HCEC 1CT (cell line): ENCODE measurements around the gene GHRHR.

Experiments
- DNase-seq: peaks from one replicate; pipeline ENCODE4 v3.0.0-alpha.2; 2017

GHRHR gene

DNA sequence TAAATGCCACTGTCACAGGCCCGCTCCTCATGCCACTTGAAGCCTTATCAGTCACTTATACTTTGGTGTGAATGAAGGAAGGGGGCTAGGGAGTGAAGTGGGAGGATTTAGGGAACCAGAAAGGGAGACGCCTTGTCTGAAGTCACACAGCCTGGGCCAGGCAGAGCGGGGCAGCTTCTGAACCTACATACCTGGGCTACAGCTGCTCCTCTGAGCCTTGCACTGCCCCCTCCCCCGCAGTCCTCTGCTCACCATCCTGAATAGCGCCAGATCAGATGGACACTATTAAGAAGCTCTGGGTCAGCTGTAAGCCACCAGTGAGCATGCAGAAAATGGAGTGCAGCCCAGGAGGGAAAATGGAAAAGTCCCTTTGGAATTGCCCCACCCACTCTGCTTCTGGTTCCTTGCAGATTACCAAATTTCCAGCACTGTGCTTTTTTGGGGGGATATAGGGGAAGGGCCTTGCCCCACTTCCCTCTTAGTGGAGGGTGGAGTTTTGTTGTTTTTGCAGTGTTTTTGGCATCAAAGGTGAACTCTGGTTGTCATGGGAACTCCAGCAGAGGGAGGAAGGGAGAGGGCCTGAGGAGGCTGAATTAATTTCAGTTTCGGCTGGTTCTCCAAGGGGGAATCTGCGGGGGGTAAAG lies 53.4 kb downstream of the GHRHR start:
- DNase-seq: no peak

DNA sequence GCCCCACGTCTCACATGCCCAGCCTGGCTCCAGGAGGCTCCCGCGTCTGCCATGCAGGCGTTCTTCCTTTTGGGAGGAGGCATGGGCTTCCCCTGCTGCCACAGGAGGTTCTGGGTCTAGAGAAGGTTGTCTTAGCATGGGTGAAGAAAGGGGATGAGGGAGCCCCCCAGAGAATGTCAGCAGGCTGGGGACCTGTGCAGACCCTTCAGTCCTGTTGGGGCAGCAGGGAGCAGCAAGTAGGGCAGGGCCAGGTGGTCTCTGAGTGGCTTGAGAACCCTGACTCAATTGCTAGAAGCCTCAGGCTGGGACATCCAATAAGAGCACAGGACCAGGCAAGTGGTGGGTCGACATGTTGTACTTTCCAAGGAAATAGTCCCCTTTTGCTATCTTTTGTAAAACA lies 54.0 kb downstream of the GHRHR start:
- no peak for DNase-seq

DNA sequence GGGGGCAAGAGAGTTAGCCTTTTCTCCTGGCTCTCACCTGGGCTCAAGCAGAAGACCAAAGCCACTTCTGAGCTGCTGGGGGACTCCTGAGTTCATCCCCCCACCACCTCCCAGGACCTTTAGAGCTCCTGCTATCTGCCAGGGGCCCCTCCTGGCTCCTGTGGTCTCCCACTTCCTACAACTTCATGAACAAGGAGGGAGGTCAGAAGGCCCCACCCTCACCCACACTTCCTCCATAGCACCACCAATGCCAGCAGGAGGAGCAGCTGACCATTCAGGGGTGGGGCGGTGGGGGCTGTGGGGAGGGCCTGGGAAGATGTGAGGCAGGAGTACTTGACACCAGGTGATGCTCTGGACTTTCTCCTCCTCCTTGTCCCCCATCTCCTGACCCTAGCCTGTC lies 55.8 kb downstream of the GHRHR start:
- DNase-seq: no peak

DNA sequence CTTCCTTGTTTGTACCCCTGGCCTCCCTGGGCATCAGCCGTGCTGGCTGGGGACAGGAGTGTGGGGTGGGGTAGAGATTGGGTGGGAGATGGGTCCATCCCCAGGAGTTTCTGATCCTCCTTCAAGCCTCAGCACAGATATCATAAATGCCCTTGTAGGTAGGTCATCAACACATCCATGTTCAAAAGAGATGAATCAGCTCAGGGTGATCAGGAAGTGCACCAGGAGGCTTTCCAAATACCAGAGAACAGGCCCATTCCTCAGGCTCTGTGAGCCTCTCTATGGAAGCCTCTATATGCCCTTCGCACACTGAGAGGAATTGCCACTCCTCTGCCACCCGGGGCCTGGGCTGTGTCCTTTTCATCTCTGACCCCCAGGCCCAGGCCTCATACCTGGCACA lies 56.4 kb downstream of the GHRHR start:
- DNase-seq: no peak

DNA sequence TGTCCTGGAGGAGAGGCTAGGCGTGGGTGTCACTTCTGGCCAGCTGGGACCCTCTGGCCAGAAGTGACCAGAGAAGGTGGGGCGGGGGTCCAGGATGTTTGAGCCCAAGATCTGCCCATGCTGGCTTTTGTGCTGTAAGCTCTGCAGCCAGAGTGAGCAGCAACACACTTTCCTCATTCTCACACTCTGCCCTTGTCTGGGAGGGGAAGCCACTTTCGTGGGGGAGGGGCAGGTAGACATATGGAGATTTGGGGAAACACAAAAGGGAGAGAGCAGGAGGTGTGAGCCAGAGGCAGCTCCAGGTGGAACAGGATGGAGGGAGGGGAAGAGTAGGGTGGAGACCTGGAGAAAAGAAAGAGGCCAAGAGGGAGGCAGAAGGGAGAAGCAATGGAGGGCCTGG lies 56.9 kb downstream of the GHRHR start:
- DNase-seq: no peak

DNA sequence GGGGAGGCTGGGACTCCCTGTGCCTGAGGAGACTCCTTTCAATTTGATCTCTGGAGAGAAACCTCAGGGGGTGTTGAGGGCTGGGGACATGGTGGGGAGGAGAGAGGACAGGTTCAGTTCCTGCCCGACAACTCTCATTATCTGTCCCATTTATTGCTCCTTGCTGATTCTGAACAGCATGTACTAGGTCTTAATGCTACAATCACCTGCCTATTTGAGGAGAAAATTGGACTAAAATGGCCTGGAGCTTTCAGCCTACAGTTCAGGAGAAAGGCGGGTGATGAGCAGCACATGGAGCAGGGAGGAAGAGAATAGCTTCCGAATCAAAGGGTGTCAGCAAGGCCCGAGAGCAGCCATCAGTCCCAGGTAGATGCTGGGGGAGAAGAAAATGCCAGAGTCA lies 58.4 kb downstream of the GHRHR start:
- DNase-seq: no peak

DNA sequence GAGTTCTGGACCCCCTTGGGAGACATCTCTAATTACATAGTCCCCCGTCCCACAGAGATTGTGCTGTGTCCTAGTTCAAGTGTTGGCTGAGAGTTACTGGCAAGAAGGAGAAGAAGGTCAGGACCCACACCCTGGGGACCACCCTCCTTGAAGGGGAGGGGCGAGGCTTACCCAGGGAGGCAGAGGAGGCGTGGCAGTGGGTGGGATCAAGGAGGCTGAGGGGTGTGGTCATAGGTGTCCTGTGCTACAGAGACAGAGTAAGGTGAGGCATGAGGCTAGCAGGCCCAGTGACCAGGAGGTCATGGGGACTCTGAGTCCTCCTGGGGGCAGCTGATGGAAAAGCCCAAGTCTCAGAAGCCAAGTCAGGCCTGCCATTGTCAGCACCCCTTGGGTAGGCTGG lies 59.0 kb downstream of the GHRHR start:
- no peak for DNase-seq

DNA sequence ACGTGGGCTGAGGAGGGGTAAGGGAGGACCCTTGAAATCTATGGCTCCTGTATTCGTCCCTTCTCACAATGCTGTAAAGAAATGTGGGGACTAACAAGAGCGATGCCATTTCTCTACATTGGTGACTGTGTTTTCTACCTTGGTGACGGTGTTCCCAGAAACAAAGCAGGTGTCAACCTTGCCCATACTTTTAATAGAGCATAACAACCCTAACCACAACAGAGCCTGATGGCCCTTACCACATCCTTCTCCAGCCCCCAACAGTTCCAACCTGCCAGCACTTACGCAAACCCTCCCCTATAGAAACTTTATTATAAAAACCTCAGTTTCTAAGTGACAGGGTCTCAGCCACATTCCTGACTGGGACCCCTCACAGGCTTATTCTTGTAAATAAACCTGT lies 60.1 kb downstream of the GHRHR start:
- no peak for DNase-seq

DNA sequence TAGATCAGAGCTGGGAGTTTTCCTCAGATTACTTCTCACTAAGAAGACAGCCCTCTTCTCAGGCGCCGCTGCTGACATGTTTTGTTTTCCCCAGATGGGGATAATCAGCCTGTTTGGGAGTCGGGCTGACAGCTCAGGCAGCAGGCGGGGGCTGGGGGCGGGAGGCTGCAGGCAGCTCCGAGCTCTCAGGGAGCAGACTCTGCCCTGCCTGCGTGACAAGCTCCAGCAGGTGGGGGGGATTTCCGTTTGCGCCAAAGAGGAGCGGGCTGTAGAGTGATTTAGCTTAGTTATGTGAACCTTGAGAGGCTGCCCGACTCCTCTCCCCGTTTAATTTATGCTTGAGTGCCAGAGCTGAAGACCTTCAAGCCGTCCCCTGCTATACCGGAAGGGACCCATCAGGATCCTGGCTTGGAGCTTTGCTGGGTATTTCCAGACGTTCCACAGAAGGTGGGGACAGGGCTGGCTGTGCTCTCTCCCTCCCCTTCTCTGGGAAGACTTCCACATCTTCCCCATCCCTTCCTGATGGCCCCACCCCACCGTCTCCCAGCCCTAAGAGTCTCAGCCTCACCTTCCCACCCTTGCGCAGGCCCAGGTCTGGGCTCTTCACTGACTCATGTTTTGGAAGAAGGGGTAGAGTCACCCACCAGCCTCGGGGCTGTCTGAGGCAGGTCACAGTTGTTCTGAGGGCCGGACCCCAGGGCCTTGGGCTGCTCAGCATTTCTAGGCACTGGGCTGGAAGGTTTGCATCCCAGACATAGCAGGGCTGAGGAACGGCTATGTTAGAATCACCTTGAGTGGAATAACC lies 63.6 kb downstream of the GHRHR start:
- no peak for DNase-seq

DNA sequence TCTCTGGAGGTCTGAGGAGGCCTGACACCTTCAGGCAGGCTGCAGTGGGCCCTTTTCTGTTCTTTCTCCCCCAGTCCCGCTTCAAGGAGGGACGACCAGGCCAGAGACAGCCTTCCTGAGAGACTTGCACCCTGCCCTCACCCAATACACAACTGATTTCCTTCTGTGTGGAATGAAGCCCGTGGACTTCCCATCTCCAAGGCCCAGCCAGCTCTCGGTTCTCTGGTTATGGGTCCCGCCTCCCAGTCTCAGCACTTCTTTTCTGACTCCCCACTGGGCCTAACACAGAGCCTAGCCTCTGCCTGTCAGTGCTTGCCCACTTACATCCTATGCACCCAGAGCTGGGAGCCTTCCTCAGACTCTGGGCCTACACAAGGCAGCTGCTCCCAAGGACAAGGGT lies 64.3 kb downstream of the GHRHR start:
- no peak for DNase-seq

DNA sequence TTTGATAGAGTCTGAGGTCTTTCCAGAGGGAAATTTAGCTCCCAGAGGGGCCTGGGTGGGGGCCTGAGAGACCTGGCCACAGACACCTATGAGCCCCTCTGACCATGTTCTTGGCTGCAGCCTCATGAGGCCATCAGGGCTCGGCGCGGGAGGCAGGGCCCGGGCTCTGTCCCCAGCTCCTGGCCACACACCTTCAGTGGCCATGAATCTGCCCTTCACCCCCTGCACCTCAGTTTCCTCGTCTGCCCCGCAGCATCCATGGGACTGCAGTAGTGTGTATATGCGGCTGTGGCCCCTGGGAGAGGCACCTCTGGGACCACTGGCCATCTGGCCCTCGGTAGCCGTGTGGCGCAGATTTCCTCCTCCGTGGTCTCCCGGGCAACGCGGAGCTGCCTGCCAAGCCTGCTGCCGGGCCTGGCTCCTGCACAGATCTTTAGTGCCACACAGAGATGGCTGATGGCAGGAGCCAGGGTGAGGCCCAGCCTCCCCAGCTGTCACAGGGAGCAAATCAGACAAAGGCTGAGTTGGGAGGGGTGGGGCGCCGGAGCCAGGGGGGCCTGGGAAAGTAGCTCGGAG lies 64.8 kb downstream of the GHRHR start:
- DNase-seq: no peak
